Kidney epithelial cell (primary cell): ENCODE measurements around the gene MTG1. TPM values are rescaled to one million over a fixed set of nuclear protein-coding genes. Genes with fewer than 3 reads are reported as not detected.

ENCODE experiments used
- DNase-seq: peaks from one replicate; pipeline ENCODE4 v3.0.0-alpha.2; 2010; ENCODE audit warnings: low read depth
- H3K27me3 ChIP-seq: 2 replicates; pipeline ENCODE4 v1.6.0; 2011; ENCODE audit warnings: low read length; ENCODE audit not compliant: control insufficient read depth, insufficient read depth
- H3K36me3 ChIP-seq: 2 replicates; pipeline ENCODE4 v1.5.1; 2011; ENCODE audit warnings: low read length; ENCODE audit not compliant: control insufficient read depth, insufficient read depth
- H3K4me3 ChIP-seq: 2 replicates; pipeline ENCODE4 v1.5.1; 2011; ENCODE audit warnings: low read depth, mild to moderate bottlenecking, control low read depth, low read length
- total RNA-seq: library from RNA; depleted of rRNA; stranded (reverse); fragments of >200 nt; gene quantifications from 2 replicates; pipeline ENCODE4 v1.2.3, GENCODE V29; 2015
- TF ChIP-seq, protein P1 (sequence below): IDR thresholded peaks from 2 replicates; pipeline ENCODE4 v1.5.1; 2011; ENCODE audit warnings: mild to moderate bottlenecking, moderate library complexity, low read length, control low read depth, inconsistent platforms; ENCODE audit not compliant: insufficient read depth, poor library complexity, severe bottlenecking

MTG1 gene
- total RNA-seq, 1 donor from 2014 or later: 26.7 TPM

GRCh38 chr10:133445751-133446708 lies 52.1 kb downstream of the MTG1 start:
- Histone ChIP-seq H3K4me3 (no peak overlapping the region), H3K36me3 (no peaks in the 10 kb centered on the region), H3K27me3 (no peaks in the 10 kb centered on the region)
- TF ChIP-seq, protein P1, sequence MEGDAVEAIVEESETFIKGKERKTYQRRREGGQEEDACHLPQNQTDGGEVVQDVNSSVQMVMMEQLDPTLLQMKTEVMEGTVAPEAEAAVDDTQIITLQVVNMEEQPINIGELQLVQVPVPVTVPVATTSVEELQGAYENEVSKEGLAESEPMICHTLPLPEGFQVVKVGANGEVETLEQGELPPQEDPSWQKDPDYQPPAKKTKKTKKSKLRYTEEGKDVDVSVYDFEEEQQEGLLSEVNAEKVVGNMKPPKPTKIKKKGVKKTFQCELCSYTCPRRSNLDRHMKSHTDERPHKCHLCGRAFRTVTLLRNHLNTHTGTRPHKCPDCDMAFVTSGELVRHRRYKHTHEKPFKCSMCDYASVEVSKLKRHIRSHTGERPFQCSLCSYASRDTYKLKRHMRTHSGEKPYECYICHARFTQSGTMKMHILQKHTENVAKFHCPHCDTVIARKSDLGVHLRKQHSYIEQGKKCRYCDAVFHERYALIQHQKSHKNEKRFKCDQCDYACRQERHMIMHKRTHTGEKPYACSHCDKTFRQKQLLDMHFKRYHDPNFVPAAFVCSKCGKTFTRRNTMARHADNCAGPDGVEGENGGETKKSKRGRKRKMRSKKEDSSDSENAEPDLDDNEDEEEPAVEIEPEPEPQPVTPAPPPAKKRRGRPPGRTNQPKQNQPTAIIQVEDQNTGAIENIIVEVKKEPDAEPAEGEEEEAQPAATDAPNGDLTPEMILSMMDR: no peak
- no peak for DNase-seq

- DNase-seq: no peak
- no peak overlapping the region for H3K4me3 ChIP-seq
- H3K36me3 ChIP-seq: no peaks in the 10 kb centered on the region
- TF ChIP-seq, protein P1: no peak
- no peaks in the 10 kb centered on the region for H3K27me3 ChIP-seq
Measured at GRCh38 chr10:133446979-133447378, 53.0 kb downstream of the MTG1 start.

- TF ChIP-seq, protein P1: no peak
- H3K4me3 ChIP-seq: no peak overlapping the region
- H3K36me3 ChIP-seq: no peaks in the 10 kb centered on the region
- DNase-seq: no peak
- H3K27me3 ChIP-seq: no peaks in the 10 kb centered on the region
Measured at GRCh38 chr10:133448120-133448519, 54.2 kb downstream of the MTG1 start.

- H3K4me3 ChIP-seq: no peak overlapping the region
- H3K36me3 ChIP-seq: no peaks in the 10 kb centered on the region
- no peaks in the 10 kb centered on the region for H3K27me3 ChIP-seq
- TF ChIP-seq, protein P1: no peak
- no peak for DNase-seq
Measured at GRCh38 chr10:133451346-133451745, 57.4 kb downstream of the MTG1 start.

DNA sequence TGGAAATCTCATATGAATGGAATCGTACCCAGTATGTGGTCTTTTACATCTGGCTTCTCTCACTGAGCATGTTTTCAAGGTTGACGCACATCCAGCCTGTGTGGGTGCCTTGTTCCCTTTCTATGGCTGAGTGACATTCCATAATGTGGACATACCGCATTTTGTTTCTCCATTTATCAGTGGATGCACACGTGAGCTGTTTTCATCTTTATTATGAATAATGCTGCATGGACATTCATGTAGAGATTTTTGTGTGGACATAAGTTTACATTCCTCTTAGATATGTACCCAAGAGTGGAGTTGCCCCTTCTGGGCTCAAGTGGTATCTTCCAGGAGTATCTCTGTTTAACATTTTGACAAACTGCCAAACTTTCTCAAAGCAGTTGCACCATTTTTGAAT lies 58.5 kb downstream of the MTG1 start:
- TF ChIP-seq, protein P1: no peak
- Histone ChIP-seq H3K4me3 (no peak overlapping the region), H3K27me3 (no peaks in the 10 kb centered on the region), H3K36me3 (no peaks in the 10 kb centered on the region)
- DNase-seq: no peak
